Measurements from ENCODE around the gene UPP2. TPM values are rescaled to one million over a fixed set of nuclear protein-coding genes. Genes with fewer than 3 reads are reported as not detected.

Gene UPP2
- total RNA-seq, 4 donors from 2014 or later: 0.28 TPM; not detected in 3

- H3K36me3 ChIP-seq: no peaks in the 10 kb centered on the region
- DNase-seq: no peak
- no peaks in the 10 kb centered on the region for H3K27me3 ChIP-seq
- H3K4me3 ChIP-seq: no peak overlapping the region
- no peak for TF ChIP-seq CTCF (IDR thresholded peaks at IDR 0.05)
- H3K4me1 ChIP-seq: no peaks in the 10 kb centered on the region
- no peak overlapping the region for H3K27ac ChIP-seq
- intact Hi-C loops (cut with DNase I; ENCODE audit: low total_unique reads): no loop called here
- no peaks in the 10 kb centered on the region for H3K9me3 ChIP-seq
These were observed 77.0 kb downstream of the UPP2 start for GRCh38 chr2:158178646-158179045.

- no peak for DNase-seq
- TF ChIP-seq POLR2A (IDR thresholded peaks at IDR 0.05) (no peak), CTCF (IDR thresholded peaks at IDR 0.05) (peak in 2 of 4 experiments; percentile 8 to 13)
- H3K9me3 ChIP-seq: no peaks in the 10 kb centered on the region
- no peak overlapping the region for H3K4me3 ChIP-seq
- H3K27ac ChIP-seq: no peak overlapping the region
- H3K36me3 ChIP-seq: no peaks in the 10 kb centered on the region
- H3K27me3 ChIP-seq: no peaks in the 10 kb centered on the region
- H3K4me1 ChIP-seq: no peaks in the 10 kb centered on the region
- intact Hi-C loops (cut with DNase I; ENCODE audit: low total_unique reads): no loop called here
These were observed 78.0 kb downstream of the UPP2 start for GRCh38 chr2:158179660-158180059.

- intact Hi-C loops (cut with DNase I; ENCODE audit: low total_unique reads): no loop called here
- Histone ChIP-seq H3K36me3 (no peaks in the 10 kb centered on the region), H3K9me3 (no peaks in the 10 kb centered on the region), H3K4me1 (no peaks in the 10 kb centered on the region), H3K27ac (no peak overlapping the region), H3K4me3 (no peak overlapping the region), H3K27me3 (no peaks in the 10 kb centered on the region)
- DNase-seq: no peak
- TF ChIP-seq POLR2A (IDR thresholded peaks at IDR 0.05) (no peak), CTCF (IDR thresholded peaks at IDR 0.05) (no peak)
These were observed 79.5 kb downstream of the UPP2 start for GRCh38 chr2:158181171-158181570.

GRCh38 chr2:158182676-158183295 lies 81.1 kb downstream of the UPP2 start:
- Histone ChIP-seq H3K36me3 (no peaks in the 10 kb centered on the region), H3K27me3 (no peaks in the 10 kb centered on the region), H3K9me3 (no peaks in the 10 kb centered on the region), H3K4me1 (no peaks in the 10 kb centered on the region), H3K4me3 (no peak overlapping the region), H3K27ac (no peak overlapping the region)
- no peak for DNase-seq
- TF ChIP-seq CTCF (IDR thresholded peaks at IDR 0.05) (no peak), POLR2A (IDR thresholded peaks at IDR 0.05) (no peak)
- intact Hi-C loops (cut with DNase I; ENCODE audit: low total_unique reads): no loop called here

GRCh38 chr2:158184001-158184400 lies 82.3 kb downstream of the UPP2 start:
- Histone ChIP-seq H3K9me3 (no peaks in the 10 kb centered on the region), H3K36me3 (no peaks in the 10 kb centered on the region), H3K27ac (no peak overlapping the region), H3K4me3 (no peak overlapping the region), H3K4me1 (no peaks in the 10 kb centered on the region), H3K27me3 (no peaks in the 10 kb centered on the region)
- TF ChIP-seq POLR2A (IDR thresholded peaks at IDR 0.05) (no peak), CTCF (IDR thresholded peaks at IDR 0.05) (no peak)
- no peak for DNase-seq
- intact Hi-C loops (cut with DNase I; ENCODE audit: low total_unique reads): no loop called here

Data from uterus (tissue), 4 donors.